ENCODE measurements around the gene VAV3.
"Not testable (repeated sequence)": the region's sequence is repeated elsewhere in the genome, so short reads cannot be mapped to it uniquely, and the experiment has no call there.

The VAV3 gene

GRCh38 chr1:107883562-107883961, 81.4 kb downstream of the VAV3 start:
- DNase-seq, result no peak

DNA sequence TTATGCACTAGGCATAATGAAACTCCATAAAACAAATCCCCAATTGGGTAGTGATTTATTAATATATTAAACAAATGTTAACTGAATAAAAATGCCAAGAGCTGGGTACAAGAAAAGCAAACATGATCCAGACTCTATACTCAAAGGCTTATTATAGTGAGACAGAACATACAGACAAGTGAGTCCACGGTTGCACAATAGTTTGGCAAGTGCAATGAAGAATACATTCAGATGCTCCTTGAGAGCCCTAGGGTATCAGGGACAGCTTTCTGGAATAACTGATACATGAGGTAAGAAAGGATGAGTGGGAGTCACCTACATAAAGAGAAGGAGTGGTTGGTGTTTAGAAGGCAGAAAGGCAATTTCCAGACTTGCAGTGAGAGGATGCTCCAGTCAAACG, 85.1 kb downstream of the VAV3 start:
- DNase-seq, result no peak

- no peak for DNase-seq
Observed at GRCh38 chr1:107879346-107879745, 85.6 kb downstream of the VAV3 start.

DNA sequence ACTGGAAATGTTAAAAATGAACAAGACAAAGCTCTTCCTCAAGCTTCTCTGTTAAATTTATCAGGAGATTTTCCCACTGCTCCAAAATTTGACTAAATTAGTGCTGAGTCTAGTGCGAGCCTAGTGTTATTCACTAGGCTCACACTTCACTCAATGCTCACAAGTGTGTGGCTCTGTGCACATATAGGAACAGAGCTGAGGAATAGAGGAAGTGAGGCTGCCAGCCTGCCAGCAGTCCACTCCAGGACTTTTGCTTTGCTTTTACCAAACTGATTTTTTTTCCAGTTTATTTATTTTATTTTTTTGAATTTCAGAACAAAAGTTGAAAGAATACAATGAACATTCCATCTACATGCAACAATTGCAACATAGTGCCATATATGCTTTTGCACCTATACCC, 87.2 kb downstream of the VAV3 start:
- no peak for DNase-seq

DNA sequence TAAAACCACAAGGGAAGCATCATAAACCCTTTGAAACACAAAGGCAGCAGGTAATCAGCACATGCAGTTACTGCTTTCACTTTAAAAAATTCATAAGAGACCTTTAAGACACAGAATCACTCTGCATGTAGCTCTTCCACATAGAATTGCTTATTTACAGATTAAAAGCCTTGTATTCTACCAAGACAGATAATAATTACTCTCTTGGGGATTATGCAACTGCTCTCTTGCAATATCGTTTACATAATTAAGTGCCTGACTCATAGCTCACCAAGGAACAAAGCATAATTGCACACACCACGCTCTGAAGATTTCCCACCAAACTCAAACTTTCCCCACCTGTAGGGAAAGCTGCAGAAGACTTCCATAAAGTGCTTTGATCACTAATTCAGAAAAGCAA, 87.9 kb downstream of the VAV3 start:
- no peak for DNase-seq

GRCh38 chr1:107875689-107876088, 89.3 kb downstream of the VAV3 start:
- DNase-seq, result no peak

DNA sequence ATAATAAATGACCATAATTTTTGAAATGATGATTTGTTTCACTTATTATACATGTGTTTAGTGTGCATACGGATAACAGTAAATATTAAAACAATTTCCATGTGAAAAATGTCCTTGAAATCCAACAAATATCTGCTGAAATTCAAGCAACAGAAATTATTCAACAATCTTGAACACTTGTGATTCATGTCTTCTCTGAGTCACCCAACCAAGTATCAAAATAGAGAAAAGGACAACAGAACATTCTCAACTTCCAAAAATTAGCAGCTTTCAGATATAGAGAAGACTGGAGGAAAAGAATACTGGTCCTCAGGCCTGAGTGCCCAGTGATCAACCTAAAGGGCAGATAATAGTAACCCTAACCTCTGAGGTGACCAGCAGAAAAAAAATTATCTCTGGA, 90.8 kb downstream of the VAV3 start:
- DNase-seq, result no peak

- no peak for DNase-seq
Observed at GRCh38 chr1:107871687-107872395, 93.1 kb downstream of the VAV3 start.

- no peak for DNase-seq
Observed at GRCh38 chr1:107871259-107871658, 93.7 kb downstream of the VAV3 start.

GRCh38 chr1:107870696-107871095, 94.3 kb downstream of the VAV3 start:
- DNase-seq, result no peak

DNA sequence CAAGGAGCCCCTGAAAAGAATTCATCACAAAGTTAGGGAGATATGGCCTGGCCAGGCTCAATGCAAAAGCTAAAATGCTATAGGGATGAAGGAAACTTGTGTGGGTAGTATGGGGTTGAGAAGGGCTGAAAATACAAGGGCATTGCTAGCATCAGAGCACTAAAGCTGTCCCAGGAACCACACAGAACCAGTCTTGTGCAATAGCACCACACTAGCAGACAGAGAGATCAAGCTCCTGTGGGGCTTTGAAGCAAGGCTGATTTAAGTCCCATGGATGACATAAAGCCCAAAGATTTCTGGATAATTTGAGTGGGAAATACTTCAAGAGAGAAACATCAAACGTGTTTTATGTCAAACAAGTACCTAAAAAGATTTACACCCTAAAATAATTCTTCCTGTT, 97.1 kb downstream of the VAV3 start:
- DNase-seq, result no peak

- no peak for DNase-seq
Observed at GRCh38 chr1:107867422-107867821, 97.6 kb downstream of the VAV3 start.

GRCh38 chr1:107866870-107867269, 98.1 kb downstream of the VAV3 start:
- DNase-seq, result no peak

DNA sequence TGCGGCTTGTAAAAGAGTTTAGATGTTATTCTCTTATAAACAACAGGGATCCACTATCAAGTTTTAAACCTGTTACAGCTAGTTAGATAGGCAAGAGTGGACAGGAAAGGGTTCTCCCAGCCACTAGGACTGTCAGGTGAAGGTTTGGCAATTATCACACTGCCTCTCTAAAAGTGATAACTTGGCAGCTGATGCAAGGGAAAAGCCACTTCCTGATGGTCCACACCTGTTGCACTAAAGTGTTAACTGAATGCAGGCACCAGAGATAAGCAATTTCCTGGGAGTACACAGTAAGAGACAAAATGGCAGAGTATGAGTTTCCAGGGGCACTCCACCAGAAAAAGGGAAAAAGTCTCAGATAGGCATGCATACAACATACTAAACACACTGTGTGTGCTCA, 99.4 kb downstream of the VAV3 start:
- DNase-seq, result no peak

- DNase-seq, result no peak
Observed at GRCh38 chr1:107863342-107863741, 101.6 kb downstream of the VAV3 start.

DNA sequence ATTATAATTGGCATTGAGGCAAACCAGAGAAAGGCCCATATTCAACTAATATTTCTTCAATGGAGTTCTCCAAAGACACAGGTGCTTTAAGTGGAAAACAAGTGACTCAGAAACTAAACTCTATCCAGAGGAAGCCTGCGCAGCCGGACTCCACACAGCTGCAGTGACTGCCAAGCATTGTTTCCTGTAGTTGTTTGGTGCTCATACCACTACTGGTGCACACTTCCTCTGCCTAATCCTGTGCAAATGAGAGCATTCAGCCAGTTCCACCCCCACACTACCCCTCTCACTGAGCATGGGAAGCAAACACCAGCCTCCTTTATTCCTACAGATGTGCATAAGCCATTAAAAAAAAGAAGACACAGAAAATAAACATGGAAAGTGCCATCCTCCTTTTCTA, 102.9 kb downstream of the VAV3 start:
- no peak for DNase-seq

GRCh38 chr1:107858323-107858722, 106.7 kb downstream of the VAV3 start:
- DNase-seq, result no peak

GRCh38 chr1:107851418-107851817, 113.6 kb downstream of the VAV3 start:
- DNase-seq, result no peak

GRCh38 chr1:107844541-107845194, 120.3 kb downstream of the VAV3 start:
- DNase-seq, result not testable (repeated sequence)

DNA sequence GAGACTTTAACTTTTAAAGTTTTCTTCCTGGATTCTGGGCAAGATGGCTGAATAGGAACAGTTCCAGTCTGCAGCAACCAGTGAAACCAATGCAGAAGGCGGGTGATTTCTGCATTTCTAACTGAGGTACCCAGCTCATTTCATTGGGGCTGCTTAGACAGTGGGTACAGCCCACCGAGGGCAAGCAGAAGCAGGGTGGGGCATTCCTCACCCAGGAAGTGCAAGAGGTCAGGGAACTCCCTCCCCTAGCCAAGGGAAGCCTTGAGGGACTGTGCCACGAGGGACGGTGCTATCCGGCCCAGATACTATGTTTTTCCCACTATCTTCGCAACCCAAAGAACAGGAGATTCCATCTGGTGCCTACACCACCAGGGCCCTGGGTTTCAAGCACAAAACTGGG, 121.0 kb downstream of the VAV3 start:
- DNase-seq, result no peak

DNA sequence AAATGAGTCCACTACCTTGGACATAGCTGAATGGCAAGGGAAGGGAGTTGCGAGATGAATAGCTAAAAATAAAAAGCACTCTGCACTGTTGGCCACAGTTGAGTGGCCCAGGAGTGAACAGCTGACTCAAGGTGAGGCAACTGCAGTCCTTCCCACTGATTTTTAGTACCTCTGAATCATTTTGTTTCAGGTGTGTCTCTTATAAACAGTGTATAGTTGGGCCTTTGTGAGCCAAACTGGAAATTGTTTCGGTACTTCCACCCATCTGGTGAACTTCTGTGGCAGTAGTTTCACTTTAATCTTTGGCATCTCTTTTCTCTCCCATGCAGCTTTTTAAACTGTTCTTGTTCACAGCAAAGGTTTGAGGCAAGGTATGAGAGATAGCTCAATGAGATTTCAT, 122.7 kb downstream of the VAV3 start:
- no peak for DNase-seq

DNA sequence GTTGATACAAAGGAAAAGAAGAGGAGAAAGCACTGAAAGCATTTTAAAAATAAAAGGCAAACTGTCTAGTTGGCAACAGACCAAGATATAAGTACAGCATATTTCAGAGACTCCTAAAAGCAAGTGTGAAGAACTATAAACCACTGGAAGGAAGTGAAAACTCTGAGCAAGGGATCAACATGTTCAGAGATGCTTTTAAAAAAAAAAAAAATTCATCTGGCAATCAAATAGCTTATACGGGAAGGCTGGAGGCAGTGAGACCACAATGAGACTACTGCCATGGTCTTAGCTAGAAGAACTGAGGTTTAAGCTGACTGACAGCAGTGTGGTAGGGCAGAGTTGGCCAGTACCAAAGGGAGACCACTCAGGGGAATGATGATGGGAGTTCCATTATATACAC, 124.3 kb downstream of the VAV3 start:
- DNase-seq, result no peak

DNA sequence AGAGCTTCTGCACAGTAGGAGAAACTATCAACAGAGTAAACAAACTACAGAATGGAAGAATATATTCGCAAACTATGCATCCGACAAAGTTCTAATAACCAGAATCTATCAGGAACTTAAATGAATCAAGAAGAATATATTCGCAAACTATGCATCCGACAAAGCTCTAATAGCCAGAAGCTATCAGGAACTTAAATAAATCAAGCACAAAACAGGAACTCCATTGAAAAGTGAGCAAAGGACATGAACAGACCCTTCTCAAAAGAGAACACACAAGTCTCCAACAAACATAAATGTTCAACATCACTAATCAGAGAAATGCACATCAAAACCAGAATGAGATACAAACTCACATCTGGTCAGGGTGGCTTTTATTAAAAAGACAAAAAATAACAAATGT, 126.9 kb downstream of the VAV3 start:
- no peak for DNase-seq

DNA sequence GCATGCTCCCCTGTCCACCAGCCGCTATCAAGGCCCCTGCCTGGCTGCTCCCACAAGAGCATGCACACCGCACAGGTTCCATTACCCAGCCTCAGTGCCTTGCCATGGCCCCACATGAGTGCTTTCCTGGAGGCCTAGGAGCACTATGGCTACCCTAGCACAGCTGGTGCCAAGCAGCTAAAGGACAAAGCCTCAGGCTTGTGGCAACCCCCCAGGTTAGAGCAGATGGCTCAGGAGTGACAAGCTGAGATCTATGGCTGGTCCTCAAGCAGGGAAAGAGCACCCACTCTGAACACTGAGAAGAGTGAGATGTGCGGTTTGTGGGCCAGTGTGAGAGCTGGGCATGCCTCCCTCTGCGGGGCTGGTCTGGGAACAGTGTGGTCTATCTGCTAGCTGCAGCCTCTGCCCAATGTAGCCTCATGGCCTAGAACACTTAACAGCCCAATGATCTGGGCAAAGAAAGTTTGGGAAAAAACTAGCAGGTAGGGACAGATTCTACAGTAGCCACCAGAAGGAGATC, 129.8 kb downstream of the VAV3 start:
- DNase-seq, result no peak
